Vagina (tissue), 2 donors: Measurements from ENCODE around the gene ZNF467.

Source experiments
- CTCF ChIP-seq, 3 experiments: fragments of 450-650 bp in 2 of 3; fragments of 200-600 bp in 1 of 3; sonication (generic) in 1 of 3; IDR thresholded peaks; one replicate each; pipeline ENCODE4 v1.5.1; 2017 to 2019; ENCODE audit warnings: antibody characterized with exemption in 3 of 3, mild to moderate bottlenecking in 2 of 3, moderate library complexity in 2 of 3
- POLR2A ChIP-seq, 2 donors: fragments of 450-650 bp; IDR thresholded peaks; one replicate each; pipeline ENCODE4 v1.6.1; 2017; ENCODE audit warnings: antibody characterized with exemption in 2 of 2, mild to moderate bottlenecking in 2 of 2, moderate library complexity in 2 of 2

- TF ChIP-seq CTCF (IDR thresholded peaks at IDR 0.05) (no peak), POLR2A (IDR thresholded peaks at IDR 0.05) (no peak)
These were observed 49.4 kb downstream of the ZNF467 start for GRCh38 chr7:149723795-149724495.
